22Rv1 (cell line): ENCODE measurements around the gene LMF2.

Source experiments
- CTCF ChIP-seq: fragments of 450-650 bp; IDR thresholded peaks from 2 replicates; pipeline ENCODE4 v1.5.1; 2017; ENCODE audit warnings: mild to moderate bottlenecking
- ZFX ChIP-seq: fragments of 450-650 bp; IDR thresholded peaks from 2 replicates; pipeline ENCODE4 v1.6.1; 2017; ENCODE audit warnings: antibody characterized with exemption, borderline replicate concordance

- no peak for TF ChIP-seq CTCF
- TF ChIP-seq ZFX: no peak
Observed at GRCh38 chr22:50454556-50455075, 52.9 kb downstream of the LMF2 start.
